ENCODE measurements around the gene TSGA10. TPM values are rescaled to one million over a fixed set of nuclear protein-coding genes. Genes with fewer than 3 reads are reported as not detected.

The TSGA10 gene
- total and polyA plus RNA-seq, 2 donors (not counting 3 experiments of a cell fraction or from before 2014, with no cell fraction given), result 0.12 to 2.7 TPM

GRCh38 chr2:99180755-99181623, 26.2 kb upstream of the TSGA10 start, which contains the start of the genes MITD1 and MRPL30:
Gene MITD1 (minus strand): TSS chr2:99181058. CDS start chr2:99180981, 77 bp downstream.
Gene MRPL30 (plus strand): TSS chr2:99181184. CDS start chr2:99186204, 5,020 bp downstream.
- dilution Hi-C loops (cut with MboI; ENCODE audit: extremely low pct_ligation_motif_present, low sequenced_read_pairs) (no loop called here), intact Hi-C loops (cut with micrococcal nuclease) (loop anchor here (1.0 kb wide), 3 partner anchors 40 to 309 kb away; partner anchors contain the start of genes C2orf15, REV1 and TXNDC9)
- TSS peak; percentile 81 for BruUV-seq (replicated peaks)
- Histone ChIP-seq H3K9ac (replicated peaks; ENCODE audit: extremely low read depth, insufficient read depth, low read length) (peak within 1 kb of the TSS; percentile 78), H3K27me3 (ENCODE audit: control insufficient read depth in 2 of 2, insufficient read depth in 2 of 2, low read length in 2 of 2) (no peaks in the 10 kb centered on the region), H3K79me2 (ENCODE audit: control insufficient read depth, insufficient read depth, low read length) (peaks cover 68% of the 10 kb centered on the region), H3K9me1 (replicated peaks; ENCODE audit: control insufficient read depth, extremely low read depth, insufficient read depth, low read length) (no peaks in the 10 kb centered on the region), H3K9me3 (replicated peaks; ENCODE audit: control insufficient read depth, insufficient read depth, low read length) (no peaks in the 10 kb centered on the region), H3K4me2 (ENCODE audit: insufficient read depth, low read length) (peak within 1 kb of the TSS; percentile 98), H4K20me1 (replicated peaks; ENCODE audit: control insufficient read depth, extremely low read depth, insufficient read depth, low read length) (no peaks in the 10 kb centered on the region), H2AFZ (ENCODE audit: low read depth, low read length) (peak within 1 kb of the TSS; percentile 77), H3K27ac (ENCODE audit: insufficient read depth, low read depth, low read length) (peak within 1 kb of the TSS; percentile 48), H3K4me1 (ENCODE audit: control insufficient read depth, extremely low read depth, insufficient read depth, low read length) (peaks cover 17% of the 10 kb centered on the region), H3K4me3 (replicated peaks in 1 of 3; ENCODE audit: insufficient read depth in 1 of 3, low read depth in 1 of 3, low read length in 3 of 3) (peak within 1 kb of the TSS; percentile 67 to 93 (median 74)), H3K36me3 (ENCODE audit: control insufficient read depth in 2 of 2, extremely low read depth in 1 of 2, insufficient read depth in 2 of 2, low read length in 2 of 2) (no peaks in the 10 kb centered on the region)
- peak; percentile 99 for DNase-seq (ENCODE audit: low read depth, low spot score)
- FAIRE-seq, result peak; percentile 92
- CTCF ChIA-PET, result interaction anchor here (1.4 to 2.3 kb wide), 3 partner anchors 14 to 532 kb away, joined by 3 to 10 read pairs (median 8); partner anchors contain the start of gene TXNDC9
- TF ChIP-seq CTCF (IDR thresholded peaks at IDR 0.05; ENCODE audit: extremely low read depth in 1 of 2, insufficient read depth in 1 of 2, low read depth in 1 of 2, low read length in 2 of 2) (no peak), MAX (IDR thresholded peaks at IDR 0.05; ENCODE audit: insufficient read depth, insufficient read length) (peak; percentile 71), FOS (IDR thresholded peaks at IDR 0.05; ENCODE audit: borderline replicate concordance, insufficient read depth, low read length) (no peak), POLR2A (IDR thresholded peaks at IDR 0.05; ENCODE audit: low read depth, low read length) (peak; percentile 80), POLR2AphosphoS5 (IDR thresholded peaks at IDR 0.05; ENCODE audit: insufficient read depth, low read depth, low read length) (peak; percentile 87)
- POLR2A ChIA-PET, result interaction anchor here (0.6 to 1.3 kb wide), 4 partner anchors 40 to 166 kb away, joined by 3 to 6 read pairs (median 4); partner anchors contain the start of genes C2orf15, EIF5B and TXNDC9

All from endothelial cell of umbilical vein (primary cell).